GM19239 (cell line): ENCODE results near the gene ERV3-1.
A peak's percentile ranks its signal among the peaks of the same experiment; 100 is the strongest.
"Not testable (repeated sequence)": the region's sequence is repeated elsewhere in the genome, so short reads cannot be mapped to it uniquely, and the experiment has no call there.

Source experiments
- DNase-seq: peaks from one replicate; pipeline ENCODE4 v3.0.0; 2011; ENCODE audit warnings: low spot score; ENCODE audit not compliant: insufficient read length
- FAIRE-seq: peaks from 2 replicates; lab custom pipeline; 2011; peaks lifted over from hg19 to GRCh38; lab: Jason Lieb, UNC

ERV3-1 gene, protein sequence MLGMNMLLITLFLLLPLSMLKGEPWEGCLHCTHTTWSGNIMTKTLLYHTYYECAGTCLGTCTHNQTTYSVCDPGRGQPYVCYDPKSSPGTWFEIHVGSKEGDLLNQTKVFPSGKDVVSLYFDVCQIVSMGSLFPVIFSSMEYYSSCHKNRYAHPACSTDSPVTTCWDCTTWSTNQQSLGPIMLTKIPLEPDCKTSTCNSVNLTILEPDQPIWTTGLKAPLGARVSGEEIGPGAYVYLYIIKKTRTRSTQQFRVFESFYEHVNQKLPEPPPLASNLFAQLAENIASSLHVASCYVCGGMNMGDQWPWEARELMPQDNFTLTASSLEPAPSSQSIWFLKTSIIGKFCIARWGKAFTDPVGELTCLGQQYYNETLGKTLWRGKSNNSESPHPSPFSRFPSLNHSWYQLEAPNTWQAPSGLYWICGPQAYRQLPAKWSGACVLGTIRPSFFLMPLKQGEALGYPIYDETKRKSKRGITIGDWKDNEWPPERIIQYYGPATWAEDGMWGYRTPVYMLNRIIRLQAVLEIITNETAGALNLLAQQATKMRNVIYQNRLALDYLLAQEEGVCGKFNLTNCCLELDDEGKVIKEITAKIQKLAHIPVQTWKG

GRCh38 chr7:65006094-65006992 is at the start of gene ERV3-1:
ERV3-1 (minus strand) TSS chr7:65006687; CDS start chr7:64993026, 13,661 bp downstream.
- DNase-seq: peak; percentile 84
- FAIRE-seq: peak; percentile 94

DNA sequence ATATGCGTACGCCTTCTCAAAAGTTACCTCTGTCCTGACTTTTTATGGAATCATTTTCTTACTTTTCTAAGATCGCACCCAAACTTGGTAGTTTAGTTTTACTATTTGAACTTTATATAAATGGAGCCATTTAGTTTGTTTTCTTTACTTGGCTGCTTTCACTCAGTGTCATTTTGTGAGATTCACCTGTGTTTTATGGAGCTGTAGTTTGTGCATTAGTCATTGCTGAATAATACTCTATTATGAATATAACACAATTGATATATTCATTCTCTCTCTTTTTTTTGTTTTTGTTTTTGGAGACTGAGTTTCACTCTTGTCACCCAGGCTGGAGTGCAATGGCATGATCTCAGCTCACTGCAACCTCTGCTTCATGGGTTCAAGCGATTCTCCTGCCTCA is 49.3 kb upstream of the ERV3-1 start:
- DNase-seq, FAIRE-seq: not testable (repeated sequence)

- DNase-seq, FAIRE-seq: not testable (repeated sequence)
Observed at GRCh38 chr7:65054466-65054994, 48.0 kb upstream of the ERV3-1 start.

- not testable (repeated sequence) for DNase-seq, FAIRE-seq
Observed at GRCh38 chr7:65051654-65052053, 45.2 kb upstream of the ERV3-1 start.

DNA sequence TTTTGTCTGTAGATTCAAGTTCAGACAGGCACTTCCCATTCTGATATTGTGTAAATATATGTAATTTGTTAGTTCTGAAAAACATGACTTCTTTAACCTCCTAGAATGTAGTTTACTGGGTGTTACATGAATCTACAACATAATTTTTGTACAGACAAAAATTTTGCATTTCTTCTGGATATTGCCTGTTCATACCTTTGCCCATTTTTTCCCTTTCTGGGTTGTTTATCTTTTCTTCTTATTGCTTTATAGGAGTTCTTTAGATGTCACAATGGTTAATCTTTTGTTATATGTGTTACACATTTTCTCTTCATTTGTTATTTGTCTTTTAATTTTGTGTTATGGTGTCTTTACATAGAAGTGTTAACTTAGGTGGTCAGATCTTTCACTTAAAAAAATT is 44.7 kb upstream of the ERV3-1 start:
- DNase-seq, FAIRE-seq: not testable (repeated sequence)

GRCh38 chr7:65046329-65046728 is 39.8 kb upstream of the ERV3-1 start:
- FAIRE-seq, DNase-seq: not testable (repeated sequence)

- not testable (repeated sequence) for DNase-seq, FAIRE-seq
Observed at GRCh38 chr7:65045589-65045988, 39.1 kb upstream of the ERV3-1 start.

DNA sequence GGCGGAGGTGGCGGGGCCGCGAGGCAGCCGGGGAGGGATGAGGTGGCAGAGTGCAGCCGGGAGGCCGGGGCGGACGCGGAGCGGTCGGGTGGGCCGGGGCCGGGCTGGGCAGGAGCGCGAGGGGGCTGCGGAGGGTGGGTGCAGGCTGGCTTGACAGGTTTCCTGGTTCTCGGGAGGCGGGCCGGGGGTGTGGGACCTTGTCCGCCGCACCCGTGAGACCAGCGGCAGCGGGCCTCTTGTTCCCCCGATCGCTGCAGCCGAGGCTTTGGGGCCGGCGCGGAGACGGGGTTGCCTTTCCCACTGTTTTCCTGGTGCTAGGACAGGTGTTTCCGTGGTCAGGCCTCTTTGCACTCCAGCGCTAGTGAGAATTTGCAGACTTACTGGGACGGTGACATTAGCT is 32.3 kb upstream of the ERV3-1 start:
- DNase-seq, FAIRE-seq: not testable (repeated sequence)

DNA sequence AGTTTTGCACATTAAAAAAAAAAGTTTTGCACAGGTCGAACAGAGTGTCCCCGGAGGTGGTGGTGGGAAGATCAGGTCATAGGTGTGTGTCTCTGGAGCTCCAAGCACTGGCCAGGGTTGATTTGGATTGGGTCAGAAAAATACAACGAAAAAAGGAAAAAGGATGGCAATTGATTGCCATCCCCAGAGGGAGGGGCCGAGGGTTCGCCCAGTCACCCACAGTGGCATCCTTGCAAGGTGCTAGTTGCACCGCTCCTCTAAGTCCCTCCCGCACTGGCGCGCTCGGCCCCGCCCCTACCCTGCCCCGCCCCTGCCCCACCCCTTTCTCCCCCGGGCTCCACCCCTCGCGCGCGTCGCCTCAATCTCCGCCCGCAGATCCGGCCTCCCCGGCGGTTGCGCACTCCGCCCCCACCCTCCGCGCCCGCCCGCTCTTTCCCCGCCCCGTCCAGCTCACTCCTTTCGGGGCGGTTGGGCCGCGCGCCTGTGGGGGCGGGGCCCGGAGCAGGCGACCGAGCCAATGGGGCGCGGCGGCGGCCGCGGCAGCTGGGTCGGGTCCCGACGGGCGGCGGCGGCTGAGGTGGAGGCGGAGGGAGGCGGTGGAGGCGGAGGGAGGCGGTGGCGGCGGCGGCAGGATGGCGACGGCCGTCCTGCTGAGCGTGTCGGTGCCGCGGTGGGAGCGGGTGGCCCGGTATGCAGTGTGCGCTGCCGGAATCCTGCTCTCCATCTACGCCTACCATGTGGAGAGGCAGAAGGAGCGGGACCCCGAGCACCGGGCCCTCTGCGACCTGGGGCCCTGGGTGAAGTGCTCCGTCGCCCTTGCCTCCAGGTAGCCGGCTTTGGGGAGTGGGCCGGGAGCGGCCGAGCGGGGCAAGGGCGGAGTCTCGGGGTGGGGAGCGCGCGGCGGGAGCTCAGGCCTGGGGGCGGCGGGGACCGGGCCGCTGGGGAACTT is 31.5 kb upstream of the ERV3-1 start:
- FAIRE-seq (no peak), DNase-seq (peak; percentile 79)

- peak; percentile 86 for FAIRE-seq
- DNase-seq: not testable (repeated sequence)
Observed at GRCh38 chr7:65036526-65036925, 30.0 kb upstream of the ERV3-1 start.

DNA sequence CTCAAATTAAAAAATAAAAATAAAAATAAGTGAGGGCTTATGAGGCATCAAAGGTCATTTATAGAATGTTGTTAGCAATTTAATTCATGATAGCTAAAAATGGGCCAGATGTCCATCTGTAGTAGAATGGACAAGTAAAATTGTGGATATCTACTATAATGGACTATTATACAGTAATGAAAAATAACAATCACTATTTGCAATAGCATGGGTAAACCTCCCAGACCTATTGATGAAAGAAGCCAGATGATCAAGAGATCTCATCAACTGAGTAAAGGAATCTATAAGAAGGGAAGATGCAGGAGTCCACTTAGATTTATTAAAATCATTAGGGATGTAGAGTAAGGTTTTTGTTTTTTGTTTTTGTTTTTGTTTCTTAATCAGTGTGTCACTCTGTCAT is 29.0 kb upstream of the ERV3-1 start:
- not testable (repeated sequence) for DNase-seq, FAIRE-seq

DNA sequence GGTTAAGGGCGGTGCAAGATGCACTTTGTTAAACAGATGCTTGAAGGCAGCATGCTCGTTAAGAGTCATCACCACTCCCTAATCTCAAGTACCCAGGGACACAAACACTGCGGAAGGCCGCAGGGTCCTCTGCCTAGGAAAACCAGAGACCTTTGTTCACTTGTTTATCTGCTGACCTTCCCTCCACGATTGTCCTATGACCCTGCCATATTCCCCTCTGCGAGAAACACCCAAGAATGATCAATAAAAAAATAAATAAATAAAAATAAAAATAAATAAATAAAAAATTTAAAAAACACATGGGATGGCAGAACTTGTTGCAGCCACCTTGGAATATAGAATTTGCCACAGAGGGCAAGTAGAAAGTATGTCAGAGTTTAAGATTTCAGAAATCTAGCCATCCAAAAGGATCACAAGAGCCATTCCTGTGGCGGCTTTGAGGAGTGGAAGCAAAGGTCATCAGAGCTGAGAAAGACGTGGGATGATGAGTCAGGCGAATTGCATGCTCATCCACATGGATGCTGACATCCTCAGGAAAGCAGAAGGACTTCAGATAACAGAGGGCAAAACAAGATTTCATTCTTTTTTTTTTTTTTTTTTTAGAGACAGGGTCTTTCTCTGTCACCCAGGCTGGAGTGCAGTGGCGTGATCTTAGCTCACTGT is 27.8 kb upstream of the ERV3-1 start:
- DNase-seq, FAIRE-seq: not testable (repeated sequence)

DNA sequence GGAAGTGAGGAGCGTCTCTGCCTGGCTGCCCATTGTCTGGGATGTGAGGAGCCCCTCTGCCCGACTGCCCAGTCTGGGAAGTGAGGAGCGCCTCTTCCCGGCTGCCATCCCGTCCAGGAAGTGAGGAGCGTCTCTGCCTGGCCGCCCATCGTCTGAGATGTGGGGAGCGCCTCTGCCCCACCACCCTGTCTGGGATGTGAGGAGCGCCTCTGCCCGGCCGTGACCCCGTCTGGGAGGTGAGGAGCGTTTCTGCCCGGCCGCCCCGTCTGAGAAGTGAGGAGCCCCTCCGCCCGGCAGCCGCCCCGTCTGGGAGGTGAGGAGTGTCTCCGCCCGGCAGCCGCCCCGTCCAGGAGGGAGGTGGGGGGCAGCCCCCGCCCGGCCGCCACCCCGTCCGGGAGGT is 26.9 kb upstream of the ERV3-1 start:
- DNase-seq, FAIRE-seq: not testable (repeated sequence)

GRCh38 chr7:65025023-65025422 is 18.5 kb upstream of the ERV3-1 start:
- not testable (repeated sequence) for FAIRE-seq, DNase-seq

GRCh38 chr7:65020978-65021377 is 14.5 kb upstream of the ERV3-1 start:
- DNase-seq, FAIRE-seq: not testable (repeated sequence)

GRCh38 chr7:65009881-65010280 is 3.4 kb upstream of the ERV3-1 start:
- not testable (repeated sequence) for DNase-seq, FAIRE-seq

DNA sequence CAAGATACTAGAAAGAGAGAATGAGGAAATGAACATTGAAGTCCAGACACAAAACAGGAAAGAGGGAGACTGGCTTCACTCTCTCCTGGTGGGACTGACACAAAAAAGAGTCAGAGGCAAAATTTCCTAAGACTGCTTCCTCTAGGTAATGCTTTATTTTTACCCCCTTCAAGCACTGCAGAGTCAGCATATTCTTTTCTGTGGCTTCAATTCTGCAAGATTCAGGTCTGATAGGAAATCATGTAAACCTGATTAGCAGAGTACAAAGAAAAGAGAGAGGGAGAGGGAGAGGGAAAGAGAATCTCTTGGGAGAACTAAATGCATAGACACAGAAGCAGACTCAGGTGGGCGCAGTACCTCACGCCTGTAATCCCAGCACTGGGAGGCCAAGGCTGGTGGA is 2.9 kb upstream of the ERV3-1 start:
- not testable (repeated sequence) for FAIRE-seq, DNase-seq

DNA sequence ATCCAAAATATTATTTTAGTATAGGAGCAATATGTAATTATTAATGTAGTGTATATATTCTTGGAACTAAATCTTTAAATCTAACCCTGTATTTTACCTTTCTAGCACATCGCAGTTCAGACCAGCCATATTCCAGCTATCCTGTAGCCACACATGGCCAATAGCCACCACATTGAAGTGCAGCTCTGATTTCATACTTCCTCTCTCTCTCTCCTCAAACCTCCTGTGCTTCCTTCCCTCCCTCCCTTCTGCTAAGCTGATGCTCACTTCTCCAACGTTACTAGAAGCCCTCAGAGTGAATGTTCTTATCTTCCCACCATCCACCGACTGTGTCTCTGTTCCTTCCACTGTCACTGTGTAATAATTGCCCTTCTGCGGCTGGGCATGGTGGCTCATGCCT is 549 bp upstream of the ERV3-1 start:
- DNase-seq, FAIRE-seq: not testable (repeated sequence)
